ENCODE results near the gene DNAH10.
A peak's percentile ranks its signal among the peaks of the same experiment; 100 is the strongest.

Gene DNAH10

DNA sequence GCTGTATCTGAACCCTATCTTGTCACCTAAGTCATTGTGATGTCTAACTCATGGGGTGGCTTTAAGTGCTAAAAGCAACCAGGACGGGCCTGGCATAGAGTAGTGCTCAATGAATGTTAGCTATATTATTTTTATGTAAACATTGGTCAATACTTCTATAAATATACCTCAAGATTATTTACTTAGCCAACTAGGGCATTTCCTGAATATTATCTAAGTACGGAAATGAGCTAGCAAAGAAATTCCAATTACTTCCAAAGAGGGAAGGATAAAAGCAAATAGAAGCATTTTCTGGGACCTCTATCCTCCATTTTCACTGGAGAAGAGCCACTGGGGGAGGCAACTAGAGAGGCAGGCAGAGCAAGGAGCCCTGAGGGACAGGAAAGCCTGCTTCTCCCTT lies 189.9 kb downstream of the DNAH10 start:
- DNase-seq, result no peak

GRCh38 chr12:123954647-123955350 lies 192.7 kb downstream of the DNAH10 start:
- DNase-seq, result no peak

GRCh38 chr12:123956249-123956648 lies 194.1 kb downstream of the DNAH10 start:
- no peak for DNase-seq

- DNase-seq, result no peak
These were observed 195.1 kb downstream of the DNAH10 start for GRCh38 chr12:123957196-123957595.

DNA sequence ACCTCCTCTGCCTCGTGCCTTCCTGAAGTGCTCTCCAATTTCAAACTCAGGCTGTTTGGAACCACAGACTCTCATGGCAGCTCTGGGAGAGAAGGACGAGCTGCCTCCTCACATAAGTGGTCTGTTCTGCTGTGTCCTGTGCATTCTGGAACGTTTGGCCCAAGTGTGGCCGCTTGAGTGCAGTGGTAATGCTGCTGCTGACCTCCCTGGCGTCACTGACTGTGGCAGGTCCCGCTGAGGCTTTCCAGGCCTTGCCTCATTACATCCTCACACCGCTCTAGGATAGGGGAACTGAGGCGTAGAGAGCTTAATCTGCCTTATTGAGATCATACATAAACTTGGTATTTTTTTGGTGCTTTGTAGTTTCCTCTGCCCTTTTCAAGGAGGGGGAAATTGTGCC lies 196.4 kb downstream of the DNAH10 start:
- DNase-seq, result no peak

DNA sequence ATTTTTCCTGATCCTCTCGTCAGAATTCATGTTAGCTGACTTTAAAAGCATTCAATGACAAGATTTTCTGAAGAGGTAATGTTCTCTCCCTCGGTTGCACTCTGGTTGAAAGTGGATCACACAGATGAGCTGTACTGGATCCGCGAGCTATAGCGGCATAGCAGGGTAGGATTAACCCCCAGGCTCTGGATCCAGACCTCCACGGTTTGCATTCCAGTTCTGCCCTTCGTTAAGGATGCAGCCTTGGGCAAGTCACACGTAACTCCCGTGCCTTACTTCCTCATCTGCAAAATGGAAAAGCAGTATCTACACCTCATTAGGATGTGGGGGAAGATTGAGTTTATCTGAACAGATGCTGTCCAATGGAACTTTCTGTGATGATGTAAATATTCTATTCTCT lies 196.8 kb downstream of the DNAH10 start:
- DNase-seq, result no peak

- DNase-seq, result no peak
These were observed 198.1 kb downstream of the DNAH10 start for GRCh38 chr12:123960029-123960735.

- no peak for DNase-seq
These were observed 198.8 kb downstream of the DNAH10 start for GRCh38 chr12:123960856-123961255.

GRCh38 chr12:123961585-123962345 lies 199.7 kb downstream of the DNAH10 start:
- no peak for DNase-seq

GRCh38 chr12:123962513-123962912 lies 200.4 kb downstream of the DNAH10 start:
- DNase-seq, result no peak

- DNase-seq, result no peak
These were observed 201.7 kb downstream of the DNAH10 start for GRCh38 chr12:123963821-123964220.

- DNase-seq, result no peak
These were observed 203.3 kb downstream of the DNAH10 start for GRCh38 chr12:123965382-123965781.

GRCh38 chr12:123966596-123966995 lies 204.5 kb downstream of the DNAH10 start:
- no peak for DNase-seq

DNA sequence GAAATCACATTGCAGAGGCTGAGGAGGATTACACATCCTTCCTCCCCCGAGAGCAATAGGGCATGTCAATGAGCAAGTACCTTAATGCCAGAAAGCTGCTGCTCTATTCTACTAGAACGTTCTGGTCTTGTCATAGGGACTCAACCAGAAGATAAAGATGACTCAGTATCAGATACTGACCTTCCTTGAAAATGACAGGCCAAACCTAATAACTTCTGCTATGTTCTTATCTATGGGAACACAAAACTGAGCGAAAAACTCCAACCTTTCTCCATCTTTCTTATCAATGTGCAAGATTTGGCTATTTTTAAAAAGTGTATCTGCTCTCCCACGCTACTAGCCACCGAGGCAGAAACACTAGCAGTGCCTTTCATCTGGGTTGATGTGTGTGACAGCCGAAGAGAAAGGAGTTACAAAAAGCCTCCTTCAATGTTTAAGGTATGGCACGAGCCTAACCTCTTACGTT lies 205.1 kb downstream of the DNAH10 start:
- no peak for DNase-seq

- DNase-seq, result no peak
These were observed 209.3 kb downstream of the DNAH10 start for GRCh38 chr12:123971449-123971769.

DNA sequence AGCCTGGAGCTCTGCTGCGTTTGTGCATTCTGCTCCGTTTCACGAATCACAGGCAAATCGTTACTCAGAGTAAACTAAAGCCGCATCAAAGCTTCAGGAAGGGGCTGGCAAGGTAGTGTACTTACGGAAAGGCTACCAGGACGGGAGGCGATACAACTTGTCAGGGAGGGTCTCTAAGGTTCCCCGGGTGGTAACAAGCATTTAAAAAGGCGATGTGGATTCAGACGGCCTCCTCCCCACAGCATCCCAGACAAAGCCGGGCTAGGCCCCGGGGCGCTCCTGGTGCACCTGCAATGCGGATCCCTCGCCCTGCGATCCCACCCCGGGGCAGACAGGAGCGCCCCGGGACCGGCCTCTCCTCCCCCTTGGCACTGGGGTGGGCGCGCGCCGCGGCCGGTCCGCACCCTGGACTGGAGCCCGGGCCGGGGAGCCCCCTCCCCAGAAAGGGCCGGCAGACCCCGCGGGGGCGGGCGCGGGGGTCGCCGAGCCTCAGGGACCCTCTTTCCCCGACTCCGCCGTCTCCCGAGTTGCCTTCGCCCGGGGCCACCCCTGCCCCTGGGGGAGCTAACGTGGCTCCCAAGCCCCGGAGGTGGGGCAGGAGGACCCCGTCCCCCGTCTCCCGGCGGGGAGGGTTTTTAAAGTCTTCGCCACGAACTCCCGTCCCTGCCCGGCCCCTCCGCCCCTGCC lies 209.8 kb downstream of the DNAH10 start:
- peak; percentile 68 for DNase-seq

DNA sequence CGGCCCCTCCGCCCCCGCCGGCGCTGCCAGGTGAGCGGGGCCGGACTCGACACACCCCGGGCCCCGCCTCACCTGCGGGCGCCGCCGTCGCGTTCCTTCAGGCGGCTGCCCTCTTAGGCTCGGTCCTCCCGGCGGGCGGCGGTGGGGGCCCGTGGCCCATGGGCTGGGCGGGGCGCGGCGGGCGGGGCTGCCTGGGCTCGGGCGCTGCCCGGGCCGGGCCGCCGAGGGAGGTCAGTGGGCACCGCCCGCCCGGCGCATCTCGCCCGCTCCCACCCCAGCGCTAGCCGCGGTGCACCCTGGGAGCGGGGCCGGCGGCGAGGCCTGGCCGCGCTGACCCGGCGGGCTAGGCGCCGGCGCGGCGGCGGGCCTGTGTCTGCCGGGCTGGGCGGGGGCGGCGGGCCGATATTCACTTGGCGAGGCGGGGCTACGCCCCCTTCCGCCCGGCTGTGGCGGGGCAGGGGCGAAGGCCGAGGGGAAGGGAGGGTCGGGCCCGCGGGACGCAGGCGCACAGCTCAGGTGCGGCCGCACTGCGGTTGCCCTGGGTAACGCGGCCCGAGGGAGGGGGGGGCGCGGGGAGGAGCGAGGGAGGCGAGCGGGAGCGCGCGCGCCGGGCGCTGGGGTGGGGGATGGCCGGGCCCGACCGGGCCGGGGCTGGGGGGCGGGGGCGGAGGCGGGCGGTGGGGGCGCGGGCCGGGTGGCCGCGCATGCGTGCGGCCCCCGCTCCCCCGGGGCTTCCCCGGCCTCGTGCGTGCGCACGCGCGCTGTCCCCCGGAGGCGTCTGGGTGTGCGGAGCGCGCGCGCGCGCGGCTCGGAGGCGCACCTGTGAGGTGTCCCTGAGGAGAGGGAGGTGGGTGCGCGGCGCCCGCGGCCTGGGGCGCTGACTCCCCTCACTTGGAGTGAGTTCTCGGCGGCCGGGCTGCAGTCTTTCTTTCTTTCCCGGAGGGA lies 210.6 kb downstream of the DNAH10 start, which contains the start of the genes CCDC92 and ZNF664:
TSS of gene CCDC92 (minus strand) at position 375 of the 945 bp plus-strand sequence. CDS start 28,526 bp downstream, outside the sequence.
TSS of gene ZNF664 (plus strand) at position 759 of the 945 bp plus-strand sequence. CDS start 38,930 bp downstream, outside the sequence.
- DNase-seq, result peak; percentile 97

DNA sequence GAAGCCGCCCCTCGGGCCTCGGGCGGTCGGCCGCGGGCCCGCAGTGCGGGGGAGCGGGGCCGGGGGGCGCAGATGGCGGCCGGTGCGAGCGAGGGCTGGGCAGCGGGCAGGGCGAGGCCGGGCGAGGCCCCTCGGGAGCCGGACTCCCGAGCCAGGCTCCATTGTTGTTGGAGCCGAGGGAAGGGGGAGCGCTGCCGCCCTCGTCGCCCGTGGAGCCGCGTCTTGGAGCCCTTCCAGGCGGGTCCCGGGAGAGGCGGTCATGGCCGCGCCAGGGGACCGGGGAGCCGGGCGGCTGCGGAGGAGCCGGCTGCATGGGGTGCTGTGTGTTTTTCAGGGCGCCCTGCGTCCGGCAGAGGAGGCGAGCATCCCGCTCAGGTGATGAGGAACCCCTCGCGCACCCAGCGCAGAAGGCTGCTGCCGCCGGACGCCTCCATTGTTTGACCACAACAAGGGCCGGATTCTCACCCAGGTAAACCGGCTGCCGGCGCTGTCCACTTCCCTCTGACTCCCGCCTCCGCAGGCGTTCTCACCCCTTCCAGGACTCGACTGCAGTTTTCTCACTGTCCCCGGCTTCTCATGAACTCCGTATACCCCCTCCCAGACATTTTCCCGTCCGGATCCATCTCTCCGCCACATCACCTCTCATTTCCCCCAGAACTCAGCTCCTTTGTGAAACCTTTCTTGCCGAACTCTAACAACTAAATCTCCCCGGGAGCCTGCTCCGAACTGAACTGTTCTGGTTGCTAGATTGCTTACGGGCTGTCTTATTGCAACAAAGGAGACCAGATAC lies 211.6 kb downstream of the DNAH10 start:
- peak; percentile 62 for DNase-seq

- no peak for DNase-seq
These were observed 214.2 kb downstream of the DNAH10 start for GRCh38 chr12:123976227-123976826.

GRCh38 chr12:123979566-123979965 lies 217.5 kb downstream of the DNAH10 start:
- no peak for DNase-seq
